ENCODE data around the gene RABEP2. TPM values are rescaled to one million over a fixed set of nuclear protein-coding genes. Genes with fewer than 3 reads are reported as not detected.

RABEP2 gene
- total RNA-seq, 1 experiment from 2014 or later: 13.4 TPM

DNA sequence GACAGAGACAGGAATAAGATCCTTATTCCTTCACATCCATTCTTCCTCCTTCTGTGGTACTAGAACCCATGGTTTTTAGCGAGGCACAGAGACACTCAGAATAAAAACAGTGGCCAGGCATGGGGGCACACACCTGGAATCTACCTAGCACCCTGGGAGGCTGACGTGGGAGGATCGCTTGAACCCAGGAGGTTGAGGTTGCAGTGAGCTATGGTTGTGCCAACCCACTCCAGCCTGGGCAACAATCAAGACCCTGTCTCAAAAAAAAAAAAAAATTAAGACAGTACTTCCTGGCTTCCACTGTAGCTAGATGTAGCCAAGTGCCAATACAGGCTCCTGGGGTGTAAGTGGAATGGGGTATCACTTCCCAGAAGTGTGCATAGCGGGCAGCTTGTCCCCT, 42.1 kb upstream of the RABEP2 start:
- no peaks in the 10 kb centered on the region for H4K20me1 ChIP-seq (ENCODE audit: insufficient read depth)
- no peak overlapping the region for H3K27ac ChIP-seq (ENCODE audit: low read depth, low read length)
- no TSS peak for BruUV-seq (replicated peaks)
- no peak overlapping the region for H3K9ac ChIP-seq (ENCODE audit: low read length)
- H3K4me3 ChIP-seq (replicated peaks in 1 of 2; ENCODE audit: low read depth in 1 of 2, low read length in 2 of 2): no peak overlapping the region
- H3K9me3 ChIP-seq (ENCODE audit: control insufficient read depth in 1 of 2, insufficient read depth in 1 of 2, low read depth in 1 of 2, low read length in 2 of 2): no peaks in the 10 kb centered on the region
- no peak for DNase-seq (ENCODE audit: low read depth, low spot score)
- H3K9me2 ChIP-seq (ENCODE audit: insufficient read depth): no peaks in the 10 kb centered on the region
- ChIA-PET POLR2A (no interaction called here), CTCF (no interaction called here), RAD21 (ENCODE audit: low non-redundant PET in 1 of 2, low total read pairs in 2 of 2, uncharacterized antibody in 2 of 2, unreplicated experiment in 2 of 2) (no interaction called here)
- ATAC-seq: no peak
- H2AFZ ChIP-seq (ENCODE audit: low read depth, low read length, poor library complexity, severe bottlenecking): no peak overlapping the region
- TF ChIP-seq TCF7L2 (IDR thresholded peaks at IDR 0.05; ENCODE audit: borderline replicate concordance, extremely low read depth, insufficient read depth, insufficient read length) (no peak), FOSL1 (IDR thresholded peaks at IDR 0.05; ENCODE audit: low read depth) (no peak), ELF1 (IDR thresholded peaks at IDR 0.05; ENCODE audit: borderline replicate concordance, low read depth) (no peak), CBX3 (IDR thresholded peaks at IDR 0.05; ENCODE audit: low read depth) (no peak), RAD21 (IDR thresholded peaks at IDR 0.05; ENCODE audit: low read depth) (no peak), JUND (IDR thresholded peaks at IDR 0.05) (no peak), EGR1 (IDR thresholded peaks at IDR 0.05; ENCODE audit: low read depth) (no peak), SIN3A (IDR thresholded peaks at IDR 0.05; ENCODE audit: low read depth) (no peak)
- TF ChIP-seq, protein P1, sequence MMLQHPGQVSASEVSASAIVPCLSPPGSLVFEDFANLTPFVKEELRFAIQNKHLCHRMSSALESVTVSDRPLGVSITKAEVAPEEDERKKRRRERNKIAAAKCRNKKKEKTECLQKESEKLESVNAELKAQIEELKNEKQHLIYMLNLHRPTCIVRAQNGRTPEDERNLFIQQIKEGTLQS (IDR thresholded peaks at IDR 0.05): no peak
- TF ChIP-seq, protein P2, sequence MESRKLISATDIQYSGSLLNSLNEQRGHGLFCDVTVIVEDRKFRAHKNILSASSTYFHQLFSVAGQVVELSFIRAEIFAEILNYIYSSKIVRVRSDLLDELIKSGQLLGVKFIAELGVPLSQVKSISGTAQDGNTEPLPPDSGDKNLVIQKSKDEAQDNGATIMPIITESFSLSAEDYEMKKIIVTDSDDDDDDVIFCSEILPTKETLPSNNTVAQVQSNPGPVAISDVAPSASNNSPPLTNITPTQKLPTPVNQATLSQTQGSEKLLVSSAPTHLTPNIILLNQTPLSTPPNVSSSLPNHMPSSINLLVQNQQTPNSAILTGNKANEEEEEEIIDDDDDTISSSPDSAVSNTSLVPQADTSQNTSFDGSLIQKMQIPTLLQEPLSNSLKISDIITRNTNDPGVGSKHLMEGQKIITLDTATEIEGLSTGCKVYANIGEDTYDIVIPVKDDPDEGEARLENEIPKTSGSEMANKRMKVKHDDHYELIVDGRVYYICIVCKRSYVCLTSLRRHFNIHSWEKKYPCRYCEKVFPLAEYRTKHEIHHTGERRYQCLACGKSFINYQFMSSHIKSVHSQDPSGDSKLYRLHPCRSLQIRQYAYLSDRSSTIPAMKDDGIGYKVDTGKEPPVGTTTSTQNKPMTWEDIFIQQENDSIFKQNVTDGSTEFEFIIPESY (IDR thresholded peaks at IDR 0.05; ENCODE audit: extremely low read depth, insufficient replicate concordance, low read length): no peak
- TF ChIP-seq, protein P3, sequence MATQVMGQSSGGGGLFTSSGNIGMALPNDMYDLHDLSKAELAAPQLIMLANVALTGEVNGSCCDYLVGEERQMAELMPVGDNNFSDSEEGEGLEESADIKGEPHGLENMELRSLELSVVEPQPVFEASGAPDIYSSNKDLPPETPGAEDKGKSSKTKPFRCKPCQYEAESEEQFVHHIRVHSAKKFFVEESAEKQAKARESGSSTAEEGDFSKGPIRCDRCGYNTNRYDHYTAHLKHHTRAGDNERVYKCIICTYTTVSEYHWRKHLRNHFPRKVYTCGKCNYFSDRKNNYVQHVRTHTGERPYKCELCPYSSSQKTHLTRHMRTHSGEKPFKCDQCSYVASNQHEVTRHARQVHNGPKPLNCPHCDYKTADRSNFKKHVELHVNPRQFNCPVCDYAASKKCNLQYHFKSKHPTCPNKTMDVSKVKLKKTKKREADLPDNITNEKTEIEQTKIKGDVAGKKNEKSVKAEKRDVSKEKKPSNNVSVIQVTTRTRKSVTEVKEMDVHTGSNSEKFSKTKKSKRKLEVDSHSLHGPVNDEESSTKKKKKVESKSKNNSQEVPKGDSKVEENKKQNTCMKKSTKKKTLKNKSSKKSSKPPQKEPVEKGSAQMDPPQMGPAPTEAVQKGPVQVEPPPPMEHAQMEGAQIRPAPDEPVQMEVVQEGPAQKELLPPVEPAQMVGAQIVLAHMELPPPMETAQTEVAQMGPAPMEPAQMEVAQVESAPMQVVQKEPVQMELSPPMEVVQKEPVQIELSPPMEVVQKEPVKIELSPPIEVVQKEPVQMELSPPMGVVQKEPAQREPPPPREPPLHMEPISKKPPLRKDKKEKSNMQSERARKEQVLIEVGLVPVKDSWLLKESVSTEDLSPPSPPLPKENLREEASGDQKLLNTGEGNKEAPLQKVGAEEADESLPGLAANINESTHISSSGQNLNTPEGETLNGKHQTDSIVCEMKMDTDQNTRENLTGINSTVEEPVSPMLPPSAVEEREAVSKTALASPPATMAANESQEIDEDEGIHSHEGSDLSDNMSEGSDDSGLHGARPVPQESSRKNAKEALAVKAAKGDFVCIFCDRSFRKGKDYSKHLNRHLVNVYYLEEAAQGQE (IDR thresholded peaks at IDR 0.05; ENCODE audit: low read depth): no peak
- H3K4me2 ChIP-seq (ENCODE audit: low read length): no peak overlapping the region
- no peaks in the 10 kb centered on the region for H3K4me1 ChIP-seq (ENCODE audit: control insufficient read depth in 1 of 2, insufficient read depth in 2 of 2, low read length in 2 of 2)
- H3K36me3 ChIP-seq (ENCODE audit: control insufficient read depth in 1 of 2, insufficient read depth in 2 of 2, low read length in 2 of 2): peaks cover 11 to 22% of the 10 kb centered on the region in 2 experiments; a peak in 3 of 4 replicates
- H3K79me2 ChIP-seq (ENCODE audit: insufficient read depth, low read length): no peaks in the 10 kb centered on the region
- no peaks in the 10 kb centered on the region for H3K27me3 ChIP-seq (ENCODE audit: insufficient read depth, low read length)
- intact Hi-C loops (cut with micrococcal nuclease): no loop called here

Measured in HCT116 (cell line).